Chondrocyte (in vitro differentiated cells): Measurements from ENCODE around the gene CTXN3. TPM values are rescaled to one million over a fixed set of nuclear protein-coding genes. Genes with fewer than 3 reads are reported as not detected.

Source experiments
- DNase-seq: peaks from one replicate; pipeline ENCODE4 v3.0.0; 2021; ENCODE audit warnings: mixed read lengths, low spot score
- H3K27ac Mint-ChIP-seq: one replicate; pipeline ENCODE4 v1.8.0; 2021; ENCODE audit warnings: mild to moderate bottlenecking, moderate library complexity, mixed read lengths; ENCODE audit not compliant: unreplicated experiment
- H3K27me3 Mint-ChIP-seq: 2 replicates; pipeline ENCODE4 v1.8.0; 2021; ENCODE audit warnings: low read depth, mixed read lengths
- H3K36me3 Mint-ChIP-seq: 2 replicates; pipeline ENCODE4 v1.8.0; 2021; ENCODE audit warnings: low read depth, mixed read lengths
- H3K4me1 Mint-ChIP-seq: 2 replicates; pipeline ENCODE4 v1.8.0; 2021; ENCODE audit warnings: low read depth, mild to moderate bottlenecking, mixed read lengths
- H3K4me3 Mint-ChIP-seq: one replicate; pipeline ENCODE4 v1.8.0; 2021; ENCODE audit warnings: mild to moderate bottlenecking, moderate library complexity, mixed read lengths; ENCODE audit not compliant: unreplicated experiment
- H3K9me3 Mint-ChIP-seq: 2 replicates; pipeline ENCODE4 v1.8.0; 2021; ENCODE audit warnings: low read depth, mixed read lengths
- total RNA-seq: library from RNA; stranded (reverse); gene quantifications from 3 replicates; pipeline ENCODE4 v1.2.1, GENCODE V29; 2021
- TF ChIP-seq, protein P1 (sequence below): fragments of 200-600 bp; sonication (generic); IDR thresholded peaks from 2 replicates; pipeline ENCODE4 v1.5.0; 2021; ENCODE audit warnings: antibody characterized with exemption, mild to moderate bottlenecking, moderate library complexity

CTXN3 gene
- total RNA-seq, 1 donor from 2014 or later = not detected

- no peak for DNase-seq
- H3K4me3 Mint-ChIP-seq = no peak overlapping the region
- no peak overlapping the region for H3K27ac Mint-ChIP-seq
- H3K36me3 Mint-ChIP-seq = no peaks in the 10 kb centered on the region
- H3K4me1 Mint-ChIP-seq = peaks cover 13% of the 10 kb centered on the region
- peaks cover 4% of the 10 kb centered on the region for H3K27me3 Mint-ChIP-seq
- TF ChIP-seq, protein P1, sequence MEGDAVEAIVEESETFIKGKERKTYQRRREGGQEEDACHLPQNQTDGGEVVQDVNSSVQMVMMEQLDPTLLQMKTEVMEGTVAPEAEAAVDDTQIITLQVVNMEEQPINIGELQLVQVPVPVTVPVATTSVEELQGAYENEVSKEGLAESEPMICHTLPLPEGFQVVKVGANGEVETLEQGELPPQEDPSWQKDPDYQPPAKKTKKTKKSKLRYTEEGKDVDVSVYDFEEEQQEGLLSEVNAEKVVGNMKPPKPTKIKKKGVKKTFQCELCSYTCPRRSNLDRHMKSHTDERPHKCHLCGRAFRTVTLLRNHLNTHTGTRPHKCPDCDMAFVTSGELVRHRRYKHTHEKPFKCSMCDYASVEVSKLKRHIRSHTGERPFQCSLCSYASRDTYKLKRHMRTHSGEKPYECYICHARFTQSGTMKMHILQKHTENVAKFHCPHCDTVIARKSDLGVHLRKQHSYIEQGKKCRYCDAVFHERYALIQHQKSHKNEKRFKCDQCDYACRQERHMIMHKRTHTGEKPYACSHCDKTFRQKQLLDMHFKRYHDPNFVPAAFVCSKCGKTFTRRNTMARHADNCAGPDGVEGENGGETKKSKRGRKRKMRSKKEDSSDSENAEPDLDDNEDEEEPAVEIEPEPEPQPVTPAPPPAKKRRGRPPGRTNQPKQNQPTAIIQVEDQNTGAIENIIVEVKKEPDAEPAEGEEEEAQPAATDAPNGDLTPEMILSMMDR = no peak
- no peaks in the 10 kb centered on the region for H3K9me3 Mint-ChIP-seq
These were observed 1.1 kb downstream of the CTXN3 start for GRCh38 chr5:127650022-127650421.

- no peak for DNase-seq
- peaks cover 13% of the 10 kb centered on the region for H3K4me1 Mint-ChIP-seq
- H3K36me3 Mint-ChIP-seq = no peaks in the 10 kb centered on the region
- peak overlapping the region; percentile 38 for H3K27ac Mint-ChIP-seq
- no peak overlapping the region for H3K4me3 Mint-ChIP-seq
- H3K27me3 Mint-ChIP-seq = peaks cover 4% of the 10 kb centered on the region
- TF ChIP-seq, protein P1 = no peak
- no peaks in the 10 kb centered on the region for H3K9me3 Mint-ChIP-seq
These were observed 1.8 kb downstream of the CTXN3 start for GRCh38 chr5:127650649-127651048.

DNA sequence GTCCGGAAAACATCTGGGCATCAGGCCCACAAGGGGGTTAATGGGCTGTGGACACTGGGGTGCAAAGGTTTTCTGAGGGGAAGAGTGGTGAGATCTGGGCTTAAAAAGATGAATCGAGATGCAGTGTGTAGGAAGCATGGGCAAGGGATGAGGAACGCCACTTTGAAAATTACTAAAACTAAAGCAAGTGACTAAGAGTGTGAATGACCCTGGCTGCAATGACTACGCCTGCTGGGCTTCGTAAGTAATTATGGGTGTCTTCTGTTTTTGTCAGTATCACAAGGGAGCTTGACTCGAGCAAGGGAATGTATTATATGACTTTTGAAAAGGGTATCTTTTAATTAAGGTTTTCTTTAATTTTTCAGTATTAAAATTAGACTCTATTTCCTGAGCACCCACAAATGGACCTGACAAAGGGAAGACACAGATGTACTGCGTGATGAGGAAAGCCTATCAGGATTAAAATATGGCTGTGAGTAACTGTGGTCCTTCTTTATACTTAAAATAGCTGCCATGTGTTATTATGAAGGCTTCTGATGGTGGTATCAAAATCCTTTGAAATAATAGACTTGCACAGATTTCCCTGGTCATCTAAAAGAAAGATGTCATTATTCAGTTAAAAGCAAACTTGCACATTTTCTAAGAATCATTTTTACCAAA, 4.2 kb downstream of the CTXN3 start:
- H3K27me3 Mint-ChIP-seq = peaks cover 4% of the 10 kb centered on the region
- H3K4me3 Mint-ChIP-seq = no peak overlapping the region
- TF ChIP-seq, protein P1 = no peak
- H3K36me3 Mint-ChIP-seq = no peaks in the 10 kb centered on the region
- H3K4me1 Mint-ChIP-seq = peaks cover 13% of the 10 kb centered on the region
- no peak overlapping the region for H3K27ac Mint-ChIP-seq
- no peak for DNase-seq
- H3K9me3 Mint-ChIP-seq = no peaks in the 10 kb centered on the region

GRCh38 chr5:127656825-127657224, 7.9 kb downstream of the CTXN3 start:
- Mint-ChIP-seq H3K9me3 (no peaks in the 10 kb centered on the region), H3K27ac (no peak overlapping the region), H3K36me3 (no peaks in the 10 kb centered on the region), H3K27me3 (peaks cover 4% of the 10 kb centered on the region), H3K4me3 (no peak overlapping the region), H3K4me1 (peaks cover 13% of the 10 kb centered on the region)
- TF ChIP-seq, protein P1 = no peak
- DNase-seq = no peak

- no peaks in the 10 kb centered on the region for H3K9me3 Mint-ChIP-seq
- H3K27me3 Mint-ChIP-seq = no peaks in the 10 kb centered on the region
- TF ChIP-seq, protein P1 = no peak
- H3K27ac Mint-ChIP-seq = peak overlapping the region; percentile 58
- no peak for DNase-seq
- no peak overlapping the region for H3K4me3 Mint-ChIP-seq
- no peaks in the 10 kb centered on the region for H3K36me3 Mint-ChIP-seq
- peaks cover 19% of the 10 kb centered on the region for H3K4me1 Mint-ChIP-seq
These were observed 11.3 kb downstream of the CTXN3 start for GRCh38 chr5:127660047-127660733.
